WTC11 (cell line): ENCODE data around the gene RDH12. TPM values are rescaled to one million over a fixed set of nuclear protein-coding genes. Genes with fewer than 3 reads are reported as not detected.

ENCODE experiments used
- ATAC-seq: fragments of 200-7000 bp; cut with Tn5 transposase; 2 replicates; pipeline ENCODE4 v1.10.0; 2021; ENCODE audit warnings: mild to moderate bottlenecking, moderate library complexity
- CTCF ChIA-PET: fragments of 300-600 bp; sonication (Branson Sonifier 250); formaldehyde crosslinking; loops from one replicate; lab custom pipeline; 2021; ENCODE audit warnings: antibody characterized with exemption; lab: Charles Lee
- POLR2A ChIA-PET: fragments of 350-600 bp; sonication (Branson Sonifier 250); formaldehyde crosslinking; loops from one replicate; lab custom pipeline; 2021; ENCODE audit warnings: antibody characterized with exemption; lab: Charles Lee
- DNase-seq: peaks from one replicate; pipeline ENCODE4 v3.0.0; 2021; ENCODE audit warnings: low spot score
- H3K27ac Mint-ChIP-seq: 2 replicates; pipeline ENCODE4 v1.8.0; 2021; ENCODE audit warnings: mixed read lengths
- H3K27me3 Mint-ChIP-seq: 2 replicates; pipeline ENCODE4 v1.8.0; 2021; ENCODE audit warnings: low read depth, mild to moderate bottlenecking, moderate library complexity, mixed read lengths
- H3K36me3 Mint-ChIP-seq: 2 replicates; pipeline ENCODE4 v1.8.0; 2021; ENCODE audit warnings: mixed read lengths
- H3K4me1 Mint-ChIP-seq: 2 replicates; pipeline ENCODE4 v1.8.0; 2022; ENCODE audit warnings: mixed read lengths
- H3K4me3 Mint-ChIP-seq: 2 replicates; pipeline ENCODE4 v1.8.0; 2021; ENCODE audit warnings: mild to moderate bottlenecking, moderate library complexity, mixed read lengths
- H3K9me3 Mint-ChIP-seq: 2 replicates; pipeline ENCODE4 v1.8.0; 2021; ENCODE audit warnings: mixed read lengths
- ATF2 ChIP-seq: sonication (generic); formaldehyde crosslinking; IDR thresholded peaks from 2 replicates; pipeline ENCODE4 v1.8.1; 2022; ENCODE audit warnings: low read depth, missing genetic modification reagents, borderline replicate concordance
- CTCF ChIP-seq: fragments of 200-600 bp; IDR thresholded peaks from 2 replicates; pipeline ENCODE4 v1.8.0; 2022; ENCODE audit warnings: antibody characterized with exemption
- E2F1 ChIP-seq: sonication (generic); formaldehyde crosslinking; IDR thresholded peaks from 2 replicates; pipeline ENCODE4 v1.8.0; 2022; ENCODE audit warnings: mild to moderate bottlenecking, missing genetic modification reagents
- ERG ChIP-seq: fragments of 250-450 bp; sonication (Bioruptor Pico); IDR thresholded peaks from 2 replicates; pipeline ENCODE4 v1.8.0; 2021; ENCODE audit warnings: mild to moderate bottlenecking
- FOXP1 ChIP-seq: sonication (generic); formaldehyde crosslinking; IDR thresholded peaks from 2 replicates; pipeline ENCODE4 v1.8.0; 2022; ENCODE audit warnings: missing genetic modification reagents, mild to moderate bottlenecking, moderate library complexity, borderline replicate concordance
- GABPB1 ChIP-seq: sonication (generic); formaldehyde crosslinking; IDR thresholded peaks from 2 replicates; pipeline ENCODE4 v1.8.1; 2023; ENCODE audit warnings: mild to moderate bottlenecking, missing genetic modification reagents
- HMGA2 ChIP-seq: fragments of 250-450 bp; sonication (Bioruptor Pico); IDR thresholded peaks from 2 replicates; pipeline ENCODE4 v1.4.0; 2021; ENCODE audit warnings: mild to moderate bottlenecking, moderate library complexity
- NFYB ChIP-seq: sonication (generic); formaldehyde crosslinking; conservative IDR thresholded peaks from 2 replicates; pipeline ENCODE4 v1.8.0; 2022; ENCODE audit warnings: low read depth, missing genetic modification reagents
- NR2C2 ChIP-seq: sonication (generic); formaldehyde crosslinking; IDR thresholded peaks from 2 replicates; pipeline ENCODE4 v1.8.0; 2022; ENCODE audit warnings: mild to moderate bottlenecking, missing genetic modification reagents
- OVOL2 ChIP-seq: fragments of 250-450 bp; sonication (Bioruptor Pico); IDR thresholded peaks from 2 replicates; pipeline ENCODE4 v1.9.0; 2021; ENCODE audit warnings: mild to moderate bottlenecking, borderline replicate concordance
- SP1 ChIP-seq: sonication (generic); formaldehyde crosslinking; conservative IDR thresholded peaks from 2 replicates; pipeline ENCODE4 v1.8.1; 2022; ENCODE audit warnings: missing genetic modification reagents
- STAT6 ChIP-seq: sonication (generic); formaldehyde crosslinking; conservative IDR thresholded peaks from 2 replicates; pipeline ENCODE4 v1.8.1; 2023; ENCODE audit warnings: mild to moderate bottlenecking, low read depth, missing genetic modification reagents, moderate library complexity
- ZBTB21 ChIP-seq: sonication (generic); formaldehyde crosslinking; IDR thresholded peaks from 2 replicates; pipeline ENCODE4 v1.8.1; 2023; ENCODE audit warnings: mild to moderate bottlenecking, missing genetic modification reagents, borderline replicate concordance
- ZBTB43 ChIP-seq: sonication (generic); formaldehyde crosslinking; IDR thresholded peaks from 2 replicates; pipeline ENCODE4 v1.8.1; 2023; ENCODE audit warnings: mild to moderate bottlenecking, missing genetic modification reagents
- ZNF138 ChIP-seq: sonication (generic); formaldehyde crosslinking; conservative IDR thresholded peaks from 2 replicates; pipeline ENCODE4 v1.8.1; 2022; ENCODE audit warnings: mild to moderate bottlenecking, moderate library complexity, missing genetic modification reagents
- ZNF232 ChIP-seq: sonication (generic); formaldehyde crosslinking; IDR thresholded peaks from 2 replicates; pipeline ENCODE4 v1.8.0; 2022; ENCODE audit warnings: mild to moderate bottlenecking, missing genetic modification reagents
- ZNF425 ChIP-seq: fragments of 250-450 bp; sonication (Bioruptor Pico); conservative IDR thresholded peaks from 2 replicates; pipeline ENCODE4 v1.9.0; 2021; ENCODE audit warnings: mild to moderate bottlenecking
- total RNA-seq: library from RNA; stranded (reverse); gene quantifications from 3 replicates; pipeline ENCODE4 v1.2.3, GENCODE V29; 2021

The RDH12 gene
- total RNA-seq, 1 experiment from 2014 or later = 0.77 TPM

GRCh38 chr14:67762051-67762450 is 60.4 kb downstream of the RDH12 start:
- no peak for DNase-seq
- CTCF ChIA-PET = interaction anchor here (1.3 kb wide), 1 partner anchor 58 kb away, joined by 4 read pairs; no protein-coding TSS in a partner anchor
- no peak for TF ChIP-seq SP1 (CRISPR knock-in tag)
- TF ChIP-seq ZNF425 (CRISPR knock-in tag) = no peak
- TF ChIP-seq HMGA2 (CRISPR knock-in tag) = no peak
- no peak for TF ChIP-seq ZBTB21 (CRISPR knock-in tag)
- no peak for TF ChIP-seq ERG
- no peak for TF ChIP-seq ATF2 (CRISPR knock-in tag)
- TF ChIP-seq, all 79 proteins: peak for 0
- no peaks in the 10 kb centered on the region for H3K27me3 Mint-ChIP-seq
- peaks cover 27% of the 10 kb centered on the region for H3K36me3 Mint-ChIP-seq
- POLR2A ChIA-PET = no interaction called here
- H3K9me3 Mint-ChIP-seq = no peaks in the 10 kb centered on the region
- no peak overlapping the region for H3K4me3 Mint-ChIP-seq
- no peaks in the 10 kb centered on the region for H3K4me1 Mint-ChIP-seq
- no peak for ATAC-seq
- H3K27ac Mint-ChIP-seq = no peak overlapping the region

GRCh38 chr14:67763158-67763822 is 61.6 kb downstream of the RDH12 start:
- Mint-ChIP-seq H3K36me3 (peaks cover 27% of the 10 kb centered on the region), H3K9me3 (no peaks in the 10 kb centered on the region), H3K4me3 (no peak overlapping the region), H3K27me3 (no peaks in the 10 kb centered on the region), H3K4me1 (no peaks in the 10 kb centered on the region), H3K27ac (no peak overlapping the region)
- no peak for ATAC-seq
- TF ChIP-seq GABPB1 (CRISPR knock-in tag) = peak; percentile 71
- no peak for TF ChIP-seq CTCF
- POLR2A ChIA-PET = no interaction called here
- no peak for DNase-seq
- CTCF ChIA-PET = interaction anchor here (1.3 kb wide), 1 partner anchor 59 kb away, joined by 4 read pairs; no protein-coding TSS in a partner anchor

- H3K4me3 Mint-ChIP-seq = no peak overlapping the region
- no peak overlapping the region for H3K27ac Mint-ChIP-seq
- ChIA-PET CTCF (no interaction called here), POLR2A (no interaction called here)
- peaks cover 35% of the 10 kb centered on the region for H3K36me3 Mint-ChIP-seq
- no peak for TF ChIP-seq ZNF138 (CRISPR knock-in tag)
- no peak for TF ChIP-seq NFYB (CRISPR knock-in tag)
- TF ChIP-seq ZBTB43 (CRISPR knock-in tag) = no peak
- no peak for TF ChIP-seq STAT6
- TF ChIP-seq ZNF232 (CRISPR knock-in tag) = no peak
- TF ChIP-seq OVOL2 (CRISPR knock-in tag) = no peak
- no peak for TF ChIP-seq E2F1 (CRISPR knock-in tag)
- TF ChIP-seq NR2C2 (CRISPR knock-in tag) = no peak
- no peak for TF ChIP-seq FOXP1 (CRISPR knock-in tag)
- H3K4me1 Mint-ChIP-seq = no peaks in the 10 kb centered on the region
- DNase-seq (no peak), ATAC-seq (no peak)
- H3K27me3 Mint-ChIP-seq = no peaks in the 10 kb centered on the region
- H3K9me3 Mint-ChIP-seq = no peaks in the 10 kb centered on the region
Measured at GRCh38 chr14:67764496-67764895, 62.8 kb downstream of the RDH12 start.
